Ishikawa (cell line): ENCODE measurements around the gene INTS13.

Experiments
- TEAD4 ChIP-seq: IDR thresholded peaks from 2 replicates; pipeline ENCODE4 v1.6.1; 2012

Gene INTS13

DNA sequence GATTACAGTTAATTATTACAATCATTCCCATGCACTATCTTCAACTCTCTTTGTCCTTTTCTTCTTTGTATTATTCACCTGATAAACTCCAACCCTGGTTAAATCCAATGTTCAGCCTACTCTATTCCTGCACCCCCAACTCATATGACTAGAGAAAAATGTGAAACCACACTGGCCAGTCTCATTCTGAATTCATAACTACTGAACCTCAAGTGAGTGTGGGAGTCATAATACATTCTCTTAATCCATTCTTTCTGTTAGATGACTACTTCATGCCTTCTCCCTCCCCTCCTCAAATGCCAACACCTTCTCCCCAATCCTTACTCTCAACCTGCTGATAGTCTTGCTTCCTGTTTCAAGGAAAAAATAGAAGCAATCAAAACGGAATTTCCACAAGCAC is 82.4 kb downstream of the INTS13 start:
- no peak for TF ChIP-seq TEAD4
